Body of pancreas (tissue), 4 donors: ENCODE results near the gene NTN3.

Source experiments
- CTCF ChIP-seq, 7 experiments: fragments of 450-650 bp in 4 of 7; fragments of 200-600 bp in 3 of 7; sonication (generic) in 3 of 7; IDR thresholded peaks; one replicate each; pipeline ENCODE4 v1.5.1; 2016 to 2019; ENCODE audit warnings: antibody characterized with exemption in 7 of 7
- POLR2A ChIP-seq, 3 donors: fragments of 450-650 bp; IDR thresholded peaks; one replicate each; pipeline ENCODE4 v1.6.1; 2016; ENCODE audit warnings: antibody characterized with exemption in 3 of 3, mild to moderate bottlenecking in 2 of 3

GRCh38 chr16:2432286-2432685, 38.8 kb upstream of the NTN3 start:
- no peak for TF ChIP-seq CTCF (IDR thresholded peaks at IDR 0.05)
- no peak for TF ChIP-seq POLR2A (IDR thresholded peaks at IDR 0.05)
